Tibial nerve (tissue), 4 donors: ENCODE results near the gene TMCC2.

Experiments
- CTCF ChIP-seq, 5 experiments: fragments of 200-600 bp in 3 of 5; fragments of 450-650 bp in 2 of 5; sonication (generic) in 3 of 5; IDR thresholded peaks; one replicate each; pipeline ENCODE4 v1.5.1; 2016 to 2019; ENCODE audit warnings: antibody characterized with exemption in 5 of 5, mild to moderate bottlenecking in 3 of 5, moderate library complexity in 2 of 5
- EP300 ChIP-seq, 2 donors: sonication (generic); formaldehyde crosslinking; IDR thresholded peaks; one replicate each; pipeline ENCODE4 v1.6.1; 2017; ENCODE audit warnings: antibody characterized with exemption in 2 of 2, mild to moderate bottlenecking in 1 of 2

DNA sequence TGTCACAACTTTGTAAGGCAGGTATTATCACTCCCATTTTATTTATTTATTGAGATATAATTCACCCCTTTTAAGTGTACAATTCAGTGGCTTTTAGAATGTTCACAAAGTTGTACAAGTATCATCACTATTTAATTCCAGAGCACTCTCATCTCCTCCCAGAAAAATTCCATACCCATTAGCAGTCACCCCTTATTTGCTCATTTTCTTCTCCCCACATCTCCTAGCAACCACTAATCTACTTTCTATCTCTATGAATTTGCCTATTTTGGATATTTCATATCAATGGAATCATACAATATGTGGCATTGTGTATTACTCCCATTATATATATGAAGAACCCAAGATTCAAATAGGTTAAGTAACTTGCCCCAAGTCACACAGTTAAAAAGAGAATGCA, 23.2 kb upstream of the TMCC2 start:
- TF ChIP-seq CTCF (IDR thresholded peaks at IDR 0.05) = no peak
- no peak for TF ChIP-seq EP300 (IDR thresholded peaks at IDR 0.05)
